Stimulated activated CD4-positive, alpha-beta T cell treated with anti-CD3 and anti-CD28 coated beads, TNF-alpha, amount 100 ng/mL, for 24 hours (primary cell): ENCODE results near the gene LAYN.

Experiments
- DNase-seq, 3 experiments: peaks; one replicate each; pipeline ENCODE4 v3.0.0-alpha.2; 2020; ENCODE audit warnings: low read depth in 3 of 3

LAYN gene

GRCh38 chr11:111540114-111540936 is at the start of gene LAYN:
Gene LAYN, plus strand, starts transcription at chr11:111540720. Its CDS starts 124 bp downstream, at chr11:111540844.
- DNase-seq, result no peak

DNA sequence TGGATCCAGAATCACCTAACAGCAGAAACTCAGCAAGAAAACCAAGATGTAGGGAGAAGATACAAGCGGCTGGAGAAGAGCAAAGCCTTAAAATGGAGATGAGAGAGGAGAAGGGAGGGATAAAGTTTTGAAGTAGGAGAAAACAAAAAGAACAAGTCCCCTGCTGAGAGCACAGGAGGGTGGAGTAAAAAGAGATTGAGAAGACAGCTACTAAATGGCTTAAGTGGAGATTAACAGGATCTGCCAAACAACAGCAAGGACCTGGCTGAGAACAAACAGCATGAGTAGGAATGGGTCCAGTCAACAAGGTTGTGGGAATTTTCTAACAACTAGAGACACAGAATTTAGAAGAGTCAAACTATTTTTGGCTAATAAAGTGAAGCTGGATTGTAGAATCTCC is 46.5 kb upstream of the LAYN start:
- no peak for DNase-seq

- no peak for DNase-seq
Measured at GRCh38 chr11:111499483-111499882, 41.0 kb upstream of the LAYN start.

DNA sequence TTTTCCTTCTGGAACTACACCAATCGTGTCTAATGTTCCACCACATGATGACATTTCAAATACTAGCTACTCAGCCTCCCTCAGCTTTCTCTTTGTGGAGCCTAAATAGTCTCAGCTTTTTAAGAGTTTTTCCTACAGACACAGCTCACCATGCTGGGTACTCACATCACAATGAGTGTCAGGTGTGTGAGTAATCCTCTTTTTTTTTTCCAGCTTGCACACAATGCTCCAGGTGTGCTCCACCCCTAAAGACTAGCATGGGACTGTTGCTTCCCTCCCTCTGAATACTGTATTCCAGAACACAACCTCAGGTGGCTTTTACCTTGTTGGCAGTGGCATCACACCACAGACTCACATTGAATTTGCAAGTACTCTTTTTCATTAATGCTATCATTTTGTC is 40.0 kb upstream of the LAYN start:
- DNase-seq, result no peak

GRCh38 chr11:111502611-111503010 is 37.9 kb upstream of the LAYN start:
- DNase-seq, result no peak

GRCh38 chr11:111510311-111510710 is 30.2 kb upstream of the LAYN start:
- DNase-seq, result no peak

- peak in 1 of 3 experiments; percentile 32 for DNase-seq
Measured at GRCh38 chr11:111512296-111513239, 28.0 kb upstream of the LAYN start, which contains the start of gene BTG4. Gene BTG4, minus strand, starts transcription at chr11:111512386. Its CDS starts 13,610 bp downstream, at chr11:111498776.

DNA sequence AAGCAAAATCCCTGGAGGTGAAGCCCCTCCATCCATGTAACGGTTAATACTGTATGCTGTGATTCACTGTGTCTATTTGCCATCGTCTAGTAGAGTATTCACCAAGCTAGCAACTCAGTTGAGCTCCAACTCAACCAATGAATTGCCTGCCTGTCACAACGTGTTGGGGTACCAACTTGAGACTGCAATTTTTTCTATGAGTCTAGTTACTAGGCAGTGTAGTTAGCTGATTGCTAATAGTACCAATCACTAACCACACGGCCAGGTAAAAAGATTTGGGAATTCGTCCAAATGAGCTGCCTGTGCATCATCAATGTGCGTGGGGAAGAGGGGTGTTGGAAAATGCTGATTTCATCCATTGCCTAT is 27.3 kb upstream of the LAYN start:
- DNase-seq, result no peak

- no peak for DNase-seq
Measured at GRCh38 chr11:111514216-111515031, 26.1 kb upstream of the LAYN start, which contains the start of gene HOATZ. Gene HOATZ, plus strand, starts transcription at chr11:111514778. Its CDS starts 7 bp downstream, at chr11:111514785.

GRCh38 chr11:111515591-111515990 is 24.9 kb upstream of the LAYN start:
- DNase-seq, result no peak

- DNase-seq, result no peak
Measured at GRCh38 chr11:111518668-111519067, 21.9 kb upstream of the LAYN start.

DNA sequence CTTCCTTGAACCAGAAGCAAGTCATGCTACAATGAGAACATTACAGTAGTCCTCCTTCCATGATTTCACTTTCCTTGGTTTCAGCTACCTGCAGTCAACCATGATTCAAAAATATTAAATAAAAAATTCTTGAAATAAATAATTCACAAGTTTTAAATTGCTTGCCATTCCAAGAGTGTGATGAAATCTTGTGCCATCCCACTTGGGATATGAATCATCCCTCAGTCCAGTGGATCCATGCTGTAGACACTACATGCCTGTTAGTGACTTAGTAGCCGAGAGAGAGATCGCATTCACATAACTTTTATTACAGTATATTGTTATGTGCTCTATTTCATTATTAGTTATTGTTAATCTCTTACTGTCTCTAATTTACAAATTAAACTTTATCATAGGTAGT is 20.0 kb upstream of the LAYN start:
- no peak for DNase-seq

DNA sequence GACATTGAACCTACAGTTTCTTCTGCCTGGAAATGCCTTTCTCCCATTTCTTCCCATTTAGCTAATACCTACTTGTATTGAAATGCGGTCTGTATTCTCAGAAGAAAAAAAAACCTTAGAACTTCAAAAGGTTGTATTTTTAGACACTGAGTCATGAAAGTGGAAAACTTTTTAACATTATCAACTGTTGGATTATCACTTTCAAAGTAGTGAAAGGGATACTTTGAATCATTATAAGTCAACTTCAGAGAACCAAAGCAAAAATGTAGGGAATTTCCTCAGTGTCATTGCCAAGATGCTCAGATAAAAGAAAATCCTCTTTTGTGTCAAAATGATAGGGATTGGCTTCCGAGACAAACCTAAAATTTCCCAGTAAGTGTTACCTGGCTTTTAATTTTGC is 19.4 kb upstream of the LAYN start:
- no peak for DNase-seq

GRCh38 chr11:111522426-111522825 is 18.1 kb upstream of the LAYN start:
- no peak for DNase-seq

GRCh38 chr11:111523343-111523742 is 17.2 kb upstream of the LAYN start:
- DNase-seq, result no peak

- DNase-seq, result no peak
Measured at GRCh38 chr11:111524056-111524455, 16.5 kb upstream of the LAYN start.

GRCh38 chr11:111525456-111525855 is 15.1 kb upstream of the LAYN start:
- no peak for DNase-seq

DNA sequence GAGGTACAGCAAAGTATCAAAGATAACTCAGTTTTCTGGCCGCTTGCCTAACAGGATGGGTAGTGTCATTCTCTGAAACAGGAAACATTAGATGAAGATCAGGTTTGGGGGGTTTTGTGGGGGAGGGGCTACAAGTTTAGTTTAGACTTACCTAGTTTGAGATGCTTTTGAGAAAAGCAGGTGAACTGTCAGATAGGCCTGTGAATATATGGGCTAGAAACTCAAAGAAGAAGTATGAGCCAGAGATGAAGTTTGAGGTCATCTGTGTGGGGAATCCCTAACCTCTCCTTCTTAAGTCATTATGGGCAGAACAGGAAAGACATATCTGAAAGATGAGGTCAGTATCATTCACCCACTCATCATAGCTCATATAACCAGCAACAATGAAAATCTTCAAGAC is 14.0 kb upstream of the LAYN start:
- no peak for DNase-seq

- no peak for DNase-seq
Measured at GRCh38 chr11:111527279-111527678, 13.2 kb upstream of the LAYN start.

DNA sequence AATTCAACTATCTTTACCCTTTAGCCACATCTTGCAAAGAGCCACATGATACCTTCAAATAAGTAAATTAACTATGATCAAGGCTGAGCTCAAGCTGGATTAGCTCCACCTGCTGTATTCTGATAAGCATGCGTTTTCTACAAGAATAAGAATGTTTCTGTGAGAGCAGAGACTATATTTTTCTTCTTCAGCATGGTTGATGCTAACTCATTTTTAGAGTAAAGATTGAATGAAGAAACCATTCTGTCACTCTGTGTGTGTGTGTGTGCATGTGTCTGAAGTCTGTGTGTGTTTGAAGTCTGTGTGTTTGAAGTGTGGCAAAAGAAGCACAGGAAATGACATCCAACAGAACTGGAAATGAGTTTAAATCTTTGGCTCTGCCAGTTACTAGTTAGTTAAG is 12.0 kb upstream of the LAYN start:
- no peak for DNase-seq

GRCh38 chr11:111530091-111530490 is 10.4 kb upstream of the LAYN start:
- no peak for DNase-seq

DNA sequence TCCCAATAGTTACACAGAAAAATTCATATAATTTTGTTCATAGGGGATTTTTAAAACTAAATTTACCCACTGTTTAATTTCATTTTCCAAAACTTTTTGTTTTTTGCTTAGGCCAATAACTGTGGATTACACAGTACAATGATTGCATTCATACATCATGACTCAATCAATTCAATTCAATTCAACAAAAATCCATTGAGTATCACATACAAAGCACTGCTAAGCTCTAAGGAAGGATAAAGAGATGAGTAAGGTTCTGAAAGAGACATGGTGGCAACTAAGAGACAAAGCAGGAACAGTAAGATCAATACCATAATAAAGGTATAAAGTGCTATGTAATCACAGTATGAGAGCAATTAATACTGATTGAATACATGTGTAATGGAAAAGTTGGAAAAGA is 9.4 kb upstream of the LAYN start:
- no peak for DNase-seq
